Bronchial epithelial cell (primary cell): ENCODE data around the gene FETUB. TPM values are rescaled to one million over a fixed set of nuclear protein-coding genes. Genes with fewer than 3 reads are reported as not detected.
"Not testable (repeated sequence)": the region's sequence is repeated elsewhere in the genome, so short reads cannot be mapped to it uniquely, and the experiment has no call there.

Experiments
- DNase-seq: peaks from one replicate; pipeline ENCODE4 v3.0.0-alpha.2; 2010; ENCODE audit warnings: low read depth
- FAIRE-seq: peaks from 2 replicates; lab custom pipeline; 2011; peaks lifted over from hg19 to GRCh38; lab: Jason Lieb, UNC
- H3K27me3 ChIP-seq: 2 replicates; pipeline ENCODE4 v1.5.1; 2011; ENCODE audit warnings: low read length; ENCODE audit not compliant: control insufficient read depth, insufficient read depth
- H3K36me3 ChIP-seq: 2 replicates; pipeline ENCODE4 v1.5.1; 2011; ENCODE audit warnings: low read length; ENCODE audit not compliant: control insufficient read depth, insufficient read depth
- H3K4me3 ChIP-seq: 2 replicates; pipeline ENCODE4 v1.5.1; 2011; ENCODE audit warnings: mild to moderate bottlenecking, low read depth, low read length, control low read depth
- total RNA-seq: library from RNA; depleted of rRNA; stranded (reverse); fragments of >200 nt; gene quantifications from 2 replicates; pipeline ENCODE4 v1.2.1, GENCODE V29; 2014
- TF ChIP-seq, protein P1 (sequence below): IDR thresholded peaks from 2 replicates; pipeline ENCODE4 v1.5.1; 2011; ENCODE audit warnings: mild to moderate bottlenecking, moderate library complexity, low read length, control low read depth, inconsistent platforms; ENCODE audit not compliant: insufficient read depth, severe bottlenecking

Gene FETUB
- total RNA-seq, 1 donor from 2014 or later, result not detected

DNA sequence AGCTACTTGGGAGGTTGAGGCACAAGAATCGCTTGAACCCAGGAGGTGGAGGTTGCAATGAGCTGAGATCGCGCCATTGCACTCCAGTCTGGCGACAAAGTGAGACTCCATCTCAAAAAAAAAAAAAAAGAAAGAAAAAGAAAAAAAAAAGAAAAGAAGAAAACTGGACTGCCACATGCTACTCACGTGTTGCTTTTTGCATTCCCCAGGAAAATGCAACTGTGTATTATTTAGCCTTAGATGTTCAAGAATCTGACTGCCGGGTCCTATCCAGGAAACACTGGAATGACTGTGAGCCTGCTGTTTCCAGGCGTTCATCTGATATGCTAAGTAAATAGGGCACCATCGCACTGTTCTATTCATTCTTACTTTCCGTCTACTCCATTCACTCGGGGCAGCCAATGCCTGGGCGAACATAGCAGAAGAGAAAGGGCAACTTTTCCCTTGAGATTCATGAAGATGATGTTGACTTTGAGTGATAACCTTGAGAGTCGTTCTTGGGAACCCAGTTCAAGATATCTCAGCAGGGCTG is 47.0 kb downstream of the FETUB start:
- DNase-seq, result no peak
- FAIRE-seq, result no peak
- H3K36me3 ChIP-seq, result no peaks in the 10 kb centered on the region
- TF ChIP-seq, protein P1, sequence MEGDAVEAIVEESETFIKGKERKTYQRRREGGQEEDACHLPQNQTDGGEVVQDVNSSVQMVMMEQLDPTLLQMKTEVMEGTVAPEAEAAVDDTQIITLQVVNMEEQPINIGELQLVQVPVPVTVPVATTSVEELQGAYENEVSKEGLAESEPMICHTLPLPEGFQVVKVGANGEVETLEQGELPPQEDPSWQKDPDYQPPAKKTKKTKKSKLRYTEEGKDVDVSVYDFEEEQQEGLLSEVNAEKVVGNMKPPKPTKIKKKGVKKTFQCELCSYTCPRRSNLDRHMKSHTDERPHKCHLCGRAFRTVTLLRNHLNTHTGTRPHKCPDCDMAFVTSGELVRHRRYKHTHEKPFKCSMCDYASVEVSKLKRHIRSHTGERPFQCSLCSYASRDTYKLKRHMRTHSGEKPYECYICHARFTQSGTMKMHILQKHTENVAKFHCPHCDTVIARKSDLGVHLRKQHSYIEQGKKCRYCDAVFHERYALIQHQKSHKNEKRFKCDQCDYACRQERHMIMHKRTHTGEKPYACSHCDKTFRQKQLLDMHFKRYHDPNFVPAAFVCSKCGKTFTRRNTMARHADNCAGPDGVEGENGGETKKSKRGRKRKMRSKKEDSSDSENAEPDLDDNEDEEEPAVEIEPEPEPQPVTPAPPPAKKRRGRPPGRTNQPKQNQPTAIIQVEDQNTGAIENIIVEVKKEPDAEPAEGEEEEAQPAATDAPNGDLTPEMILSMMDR, result no peak
- no peaks in the 10 kb centered on the region for H3K27me3 ChIP-seq
- H3K4me3 ChIP-seq, result no peak overlapping the region

- not testable (repeated sequence) for H3K4me3 ChIP-seq, H3K36me3 ChIP-seq, DNase-seq, H3K27me3 ChIP-seq, FAIRE-seq
Measured at GRCh38 chr3:186690304-186690703, 50.1 kb downstream of the FETUB start.

DNA sequence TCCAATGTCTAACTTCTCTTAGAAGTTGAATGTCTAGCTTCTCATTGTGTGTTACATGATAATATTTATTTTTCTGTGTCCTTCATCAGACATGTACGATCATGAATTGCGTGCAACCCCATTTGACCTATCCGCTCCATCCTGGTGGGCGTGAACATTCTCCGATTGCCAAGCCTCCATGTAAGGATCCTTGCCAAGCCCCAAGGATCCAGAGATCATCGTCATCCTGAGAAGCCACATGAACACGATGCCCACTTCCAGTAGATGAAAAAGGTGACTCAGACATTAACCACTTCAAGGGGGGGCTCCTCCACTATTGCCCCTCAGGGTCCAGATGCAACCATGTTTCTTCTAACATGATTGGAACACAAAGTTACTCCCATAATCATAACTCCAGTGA is 51.5 kb downstream of the FETUB start:
- no peak for FAIRE-seq

DNA sequence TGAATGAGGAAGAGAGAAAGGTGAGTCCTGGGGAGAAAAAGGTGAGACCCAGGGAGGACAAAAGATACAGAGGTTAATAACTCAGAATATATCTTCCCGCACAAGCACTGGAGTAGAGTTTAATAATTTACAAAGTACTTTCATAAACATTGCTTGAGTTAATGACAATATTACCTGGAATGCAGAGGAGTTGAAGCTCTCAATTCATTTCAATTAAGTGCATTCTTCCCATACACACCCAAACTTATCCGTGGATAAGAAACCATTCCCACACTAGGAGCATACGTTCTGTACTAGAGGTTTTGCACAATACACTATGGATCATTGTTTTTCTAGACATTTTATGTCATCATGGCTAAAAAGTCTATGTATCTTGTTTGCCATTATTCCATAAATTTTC is 53.6 kb downstream of the FETUB start:
- no peaks in the 10 kb centered on the region for H3K27me3 ChIP-seq

More for the DNA sequence above, 51.5 kb downstream of the FETUB start:
- Histone ChIP-seq H3K4me3 (no peak overlapping the region), H3K27me3 (no peaks in the 10 kb centered on the region), H3K36me3 (no peaks in the 10 kb centered on the region)
- no peak for DNase-seq
- TF ChIP-seq, protein P1, result no peak

DNA sequence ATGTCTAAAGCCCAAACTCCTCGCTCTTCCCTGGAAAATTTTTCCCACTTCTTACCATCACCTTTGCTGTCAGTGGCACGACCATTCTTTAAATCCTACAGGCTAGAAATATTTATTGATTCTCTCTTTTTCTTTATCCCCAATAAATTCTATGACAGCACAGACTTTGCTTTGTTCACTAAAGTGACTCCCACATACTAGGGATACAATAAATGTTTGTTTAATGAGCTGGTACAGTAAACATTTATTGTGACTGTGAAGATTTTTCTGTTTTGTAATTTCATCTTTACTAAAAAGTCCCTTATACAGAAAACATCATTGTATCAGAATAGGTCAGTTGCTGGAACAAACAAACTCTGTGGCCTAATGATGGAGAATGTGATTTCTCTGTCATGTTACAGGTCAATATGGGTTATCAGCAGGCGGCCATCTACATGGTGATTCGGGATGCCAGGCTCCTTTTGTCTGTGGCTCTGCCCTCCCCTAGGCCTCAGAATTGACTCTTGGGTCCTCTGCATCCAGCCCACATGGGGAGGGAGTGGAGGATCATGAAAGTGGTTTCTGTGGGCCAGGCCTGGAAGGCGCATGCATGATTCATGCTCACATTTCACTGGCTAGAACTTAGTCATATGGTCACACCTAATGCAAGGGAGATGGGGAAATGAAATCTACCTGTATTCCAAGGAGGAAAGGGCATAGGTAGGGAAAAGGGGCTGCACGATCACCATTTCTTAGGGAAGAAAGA is 54.3 kb downstream of the FETUB start:
- FAIRE-seq (no peak), DNase-seq (peak; percentile 57)
- Histone ChIP-seq H3K4me3 (no peak overlapping the region), H3K36me3 (no peaks in the 10 kb centered on the region), H3K27me3 (no peaks in the 10 kb centered on the region)
- TF ChIP-seq, protein P1, result no peak

More for the DNA sequence above, 53.6 kb downstream of the FETUB start:
- H3K4me3 ChIP-seq, result no peak overlapping the region
- DNase-seq, result no peak
- H3K36me3 ChIP-seq, result no peaks in the 10 kb centered on the region
- no peak for FAIRE-seq
- TF ChIP-seq, protein P1, result no peak

DNA sequence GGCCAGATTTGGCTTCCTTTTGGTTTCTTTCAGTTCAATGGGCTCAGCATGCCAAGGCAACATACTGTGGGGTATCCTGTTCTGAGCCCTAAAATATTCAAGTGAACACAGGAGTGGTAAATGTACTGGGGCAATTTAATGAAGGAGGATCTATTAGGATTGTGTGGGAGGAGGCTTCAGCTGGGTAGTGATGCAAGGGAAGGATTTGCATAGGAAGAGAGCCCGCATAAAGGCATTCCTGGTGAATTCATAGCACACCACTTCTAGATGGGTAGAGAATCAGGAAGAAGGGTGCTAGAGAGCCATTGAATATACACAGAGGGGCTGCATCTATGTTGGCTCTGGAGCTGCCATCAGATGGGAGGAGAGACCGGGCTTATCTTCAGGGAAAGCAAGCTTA is 56.3 kb downstream of the FETUB start:
- FAIRE-seq (no peak), DNase-seq (no peak)
- TF ChIP-seq, protein P1, result no peak
- Histone ChIP-seq H3K36me3 (no peaks in the 10 kb centered on the region), H3K27me3 (no peaks in the 10 kb centered on the region), H3K4me3 (no peak overlapping the region)
